Tibial nerve (tissue), 3 donors: Measurements from ENCODE around the gene C12orf57.

Experiments
- CTCF ChIP-seq, 5 experiments: fragments of 200-600 bp in 3 of 5; fragments of 450-650 bp in 2 of 5; sonication (generic) in 3 of 5; IDR thresholded peaks; one replicate each; pipeline ENCODE4 v1.5.1; 2016 to 2019; ENCODE audit warnings: antibody characterized with exemption in 5 of 5, mild to moderate bottlenecking in 3 of 5, moderate library complexity in 2 of 5
- POLR2A ChIP-seq, 2 donors: fragments of 450-650 bp; IDR thresholded peaks; one replicate each; pipeline ENCODE4 v1.6.1; 2017; ENCODE audit warnings: antibody characterized with exemption in 2 of 2, mild to moderate bottlenecking in 2 of 2, moderate library complexity in 2 of 2

DNA sequence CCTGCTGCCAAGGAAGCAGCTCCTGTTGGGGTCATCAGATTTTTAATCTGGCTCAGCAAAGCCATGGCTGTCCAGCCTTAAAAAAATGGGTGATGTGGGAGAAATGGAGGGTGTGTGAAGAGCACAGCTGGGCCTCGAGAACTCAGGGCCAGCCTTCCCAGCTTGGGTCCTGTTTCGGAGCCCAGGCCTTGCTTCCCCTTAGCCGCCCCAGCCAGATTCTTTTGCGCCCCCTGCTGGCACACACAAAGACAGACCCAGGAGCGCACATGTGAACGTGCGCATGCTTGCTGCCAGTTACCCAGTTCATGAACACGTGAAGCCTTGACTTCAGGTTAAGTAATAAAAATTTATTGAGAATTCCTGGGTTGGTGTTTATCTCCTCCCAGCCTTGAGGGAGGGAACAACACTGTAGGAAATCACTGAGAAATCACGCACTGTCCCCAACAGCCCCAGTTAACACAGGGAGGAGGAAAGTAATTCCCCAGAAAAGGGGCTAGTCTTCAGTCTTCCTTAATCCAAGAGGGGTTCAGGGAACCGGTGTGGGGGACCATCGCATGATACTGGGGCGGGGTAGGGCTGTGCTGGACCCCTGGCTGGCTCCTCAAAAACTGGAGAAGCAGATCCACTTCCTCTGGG, 21.3 kb downstream of the C12orf57 start:
- TF ChIP-seq CTCF (IDR thresholded peaks at IDR 0.05): peak; percentile 86 to 95 (median 93)
- TF ChIP-seq POLR2A (IDR thresholded peaks at IDR 0.05): no peak
